HepG2 (cell line): ENCODE measurements around the gene BBS9. TPM values are rescaled to one million over a fixed set of nuclear protein-coding genes. Genes with fewer than 3 reads are reported as not detected.

Source experiments
- ATAC-seq: fragments of 200-7000 bp; cut with Tn5 transposase; 3 replicates; pipeline ENCODE4 v1.9.1; 2020; ENCODE audit warnings: mild to moderate bottlenecking, moderate library complexity
- BruUV-seq: library from RNA; stranded (reverse); fragments of 400-500 nt; replicated peaks from 2 replicates; lab custom pipeline; 2021; lab: Mats Ljungman, UMichigan
- CTCF ChIA-PET: fragments of 300-600 bp; formaldehyde crosslinking; extraction: SDS; loops from one replicate; lab custom pipeline; 2021; ENCODE audit warnings: low total read pairs, inconsistent platforms, low intra/inter-chr PET ratio; lab: Yijun Ruan, JAX
- POLR2A ChIA-PET: fragments of 350-600 bp; sonication (Branson Sonifier 250); formaldehyde crosslinking; loops from one replicate; lab custom pipeline; 2020; ENCODE audit warnings: antibody characterized with exemption, inconsistent platforms; lab: Yijun Ruan, JAX
- DNase-seq: peaks from one replicate; pipeline ENCODE4 v3.0.0-alpha.2; 2015; ENCODE audit warnings: low spot score
- FAIRE-seq: peaks from 3 replicates; lab custom pipeline; 2011; peaks lifted over from hg19 to GRCh38; lab: Jason Lieb, UNC
- H2AFZ ChIP-seq: one replicate; pipeline ENCODE4 v1.6.1; 2011; ENCODE audit warnings: low read length, inconsistent platforms
- H3K27ac ChIP-seq: fragments of 300-600 bp; 3 replicates; pipeline ENCODE4 v1.8.0; 2011; ENCODE audit warnings: mixed run types, mild to moderate bottlenecking, mixed read lengths, low read length, inconsistent platforms; ENCODE audit not compliant: insufficient read depth; ENCODE audit errors: extremely low read length
- H3K27me3 ChIP-seq, 2 experiments: fragments of 200-600 bp in 1 of 2; 2 replicates in 1 of 2; 3 replicates in 1 of 2; pipeline versions ENCODE4 v1.6.0 to v1.8.0; 2011; ENCODE audit warnings: low read length in 2 of 2, mild to moderate bottlenecking in 2 of 2, moderate library complexity in 2 of 2, inconsistent platforms in 1 of 2; ENCODE audit not compliant: insufficient read depth in 2 of 2, control insufficient read depth in 1 of 2
- H3K36me3 ChIP-seq, 2 experiments: fragments of 200-600 bp in 1 of 2; replicated peaks in 1 of 2; 2 replicates in 1 of 2; 3 replicates in 1 of 2; pipeline versions ENCODE4 v1.5.1 to v1.8.0; 2011; ENCODE audit warnings: low read length in 2 of 2, inconsistent platforms in 1 of 2; ENCODE audit not compliant: insufficient read depth in 2 of 2, control insufficient read depth in 1 of 2
- H3K4me1 ChIP-seq: 2 replicates; pipeline ENCODE4 v1.5.1; 2012; ENCODE audit warnings: low read length, inconsistent platforms; ENCODE audit not compliant: insufficient read depth
- H3K4me2 ChIP-seq: 2 replicates; pipeline ENCODE4 v1.6.0; 2011; ENCODE audit warnings: low read depth, low read length, inconsistent platforms
- H3K4me3 ChIP-seq, 3 experiments: fragments of 200-600 bp in 1 of 3; sonication (generic), shearing (Covaris generic) in 1 of 3; replicated peaks in 1 of 3; 2 replicates each; pipeline ENCODE4 v1.5.1; 2011 to 2016; ENCODE audit warnings: low read length in 3 of 3, inconsistent platforms in 2 of 3, low read depth in 2 of 3, mild to moderate bottlenecking in 2 of 3, control low read depth in 1 of 3, mixed read lengths in 1 of 3; ENCODE audit not compliant: insufficient read depth in 1 of 3
- H3K79me2 ChIP-seq: one replicate; pipeline ENCODE4 v1.6.1; 2011; ENCODE audit warnings: low read length, inconsistent platforms; ENCODE audit not compliant: insufficient read depth
- H3K9ac ChIP-seq: 2 replicates; pipeline ENCODE4 v1.6.0; 2011; ENCODE audit warnings: mild to moderate bottlenecking, low read depth, low read length, inconsistent platforms; ENCODE audit not compliant: insufficient read depth
- H3K9me3 ChIP-seq: 2 replicates; pipeline ENCODE4 v1.5.1; 2012; ENCODE audit warnings: mild to moderate bottlenecking, low read length
- H4K20me1 ChIP-seq: 2 replicates; pipeline ENCODE4 v1.6.0; 2011; ENCODE audit warnings: inconsistent platforms, mild to moderate bottlenecking, low read length, moderate library complexity; ENCODE audit not compliant: insufficient read depth
- IRF9 ChIP-seq: sonication (generic); formaldehyde crosslinking; IDR thresholded peaks from 2 replicates; pipeline ENCODE4 v1.8.0; 2022; ENCODE audit warnings: missing genetic modification reagents, mild to moderate bottlenecking, borderline replicate concordance
- PLSCR1 ChIP-seq: sonication (generic); formaldehyde crosslinking; IDR thresholded peaks from 2 replicates; pipeline ENCODE4 v1.5.0; 2020; ENCODE audit warnings: missing genetic modification reagents, mild to moderate bottlenecking, borderline replicate concordance
- REST ChIP-seq, 2 experiments: IDR thresholded peaks; 2 replicates each; pipeline ENCODE4 v1.6.1; 2011 to 2012; ENCODE audit warnings: low read length in 2 of 2, borderline replicate concordance in 1 of 2, low read depth in 1 of 2, mild to moderate bottlenecking in 1 of 2, moderate library complexity in 1 of 2
- ZBTB42 ChIP-seq: sonication (generic); formaldehyde crosslinking; IDR thresholded peaks from 2 replicates; pipeline ENCODE4 v1.5.0; 2020; ENCODE audit warnings: mild to moderate bottlenecking, missing genetic modification reagents
- ZNF20 ChIP-seq: sonication (generic); formaldehyde crosslinking; IDR thresholded peaks from 2 replicates; pipeline ENCODE4 v1.4.0; 2020; ENCODE audit warnings: mild to moderate bottlenecking, moderate library complexity, missing genetic modification reagents
- ZNF512B ChIP-seq: sonication (generic); formaldehyde crosslinking; IDR thresholded peaks from 2 replicates; pipeline ENCODE4 v1.5.1; 2020; ENCODE audit warnings: missing genetic modification reagents, mild to moderate bottlenecking, borderline replicate concordance
- ZNF570 ChIP-seq: sonication (generic); formaldehyde crosslinking; IDR thresholded peaks from 2 replicates; pipeline ENCODE4 v1.4.0; 2020; ENCODE audit warnings: mild to moderate bottlenecking, missing genetic modification reagents, borderline replicate concordance
- WGBS: methylation state at CpG from one replicate; pipeline ENCODE4 v1.1.6; 2017; ENCODE audit warnings: low lambda C conversion rate; 5-methylcytosine and 5-hydroxymethylcytosine counted together
- in situ Hi-C: cut with HindIII; loops from 2 replicates; pipeline ENCODE4 v1.10.0; 2017; ENCODE audit warnings: low pct_unique_long_range_greater_than_20kb; ENCODE audit not compliant: extremely low pct_ligation_motif_present
- intact Hi-C: fragments of 100-400 bp; cut with micrococcal nuclease; formaldehyde crosslinking; loops from one replicate; pipeline ENCODE4 v1.10.0; 2022; ENCODE audit not compliant: unreplicated experiment
- polyA plus RNA-seq, 8 experiments: library from polyadenylated mRNA; depleted of rRNA in 3 of 8; stranded (reverse) in 7 of 8; unstranded in 1 of 8; fragments of >200 nt; fragmentation: Illumina TruSeq in 4 of 8; extraction: Trizol in 4 of 8; gene quantifications; 2 replicates each; pipeline versions ENCODE4 v1.2.1 to v1.2.3, GENCODE V29; 2011 to 2016; ENCODE audit warnings: low read depth in 4 of 8, missing spikeins in 1 of 8, mixed read lengths in 1 of 8; ENCODE audit not compliant: insufficient read depth in 1 of 8
- total RNA-seq, 5 experiments: library from RNA; depleted of rRNA; stranded (reverse); fragments of >200 nt; fragmentation: Illumina TruSeq; extraction: Trizol; gene quantifications; 2 replicates each; pipeline ENCODE4 v1.2.3, GENCODE V29; 2016; ENCODE audit warnings: low read depth in 1 of 5

BBS9 gene
- total and polyA plus RNA-seq, 2 of the 13 experiments (the other 11 are each of a cell fraction or from before 2014, with no cell fraction given) = 5.1 to 7.8 TPM

- TF ChIP-seq ZNF512B (CRISPR knock-in tag) (no peak), PLSCR1 (CRISPR knock-in tag) (no peak), ZNF570 (CRISPR knock-in tag) (no peak)
Observed at GRCh38 chr7:33592718-33593117, 463.4 kb downstream of the BBS9 start (continued).

- 61% methylated on average over 3 of the region's 3 CpGs for WGBS
- TF ChIP-seq ZNF20 (CRISPR knock-in tag) (no peak), IRF9 (CRISPR knock-in tag) (no peak), REST (IDR thresholded peaks at IDR 0.05; ENCODE audit: borderline replicate concordance in 1 of 2, low read depth in 1 of 2, low read length in 2 of 2) (no peak), ZBTB42 (CRISPR knock-in tag) (no peak)
- DNase-seq = no peak
- H3K27ac ChIP-seq = no peak overlapping the region
- ChIA-PET POLR2A (no interaction called here), CTCF (no interaction called here)
- no peak for FAIRE-seq
- H3K4me1 ChIP-seq = no peaks in the 10 kb centered on the region
- no peak overlapping the region for H3K4me3 ChIP-seq
- no peak overlapping the region for H3K9ac ChIP-seq
- in situ Hi-C loops = no loop called here
- no TSS peak for BruUV-seq
- intact Hi-C loops = no loop called here
- ATAC-seq = no peak
- H3K79me2 ChIP-seq = no peaks in the 10 kb centered on the region
- no peak overlapping the region for H2AFZ ChIP-seq
- no peaks in the 10 kb centered on the region for H3K36me3 ChIP-seq
- H3K27me3 ChIP-seq = no peaks in the 10 kb centered on the region
- no peak overlapping the region for H3K4me2 ChIP-seq
- H4K20me1 ChIP-seq = no peaks in the 10 kb centered on the region
- no peaks in the 10 kb centered on the region for H3K9me3 ChIP-seq
Observed at GRCh38 chr7:33593611-33594010, 464.2 kb downstream of the BBS9 start.
